ENCODE results near the gene SLC7A6.

Gene SLC7A6

GRCh38 chr16:68253721-68254120 is 10.6 kb upstream of the SLC7A6 start:
- FAIRE-seq: no peak

GRCh38 chr16:68255712-68256111 is 8.6 kb upstream of the SLC7A6 start:
- no peak for DNase-seq (ENCODE audit: low spot score)
- no peak for FAIRE-seq

More at GRCh38 chr16:68253721-68254120, 10.6 kb upstream of the SLC7A6 start:
- DNase-seq (ENCODE audit: low spot score): no peak

- DNase-seq (ENCODE audit: low spot score) (no peak), FAIRE-seq (no peak)
Measured at GRCh38 chr16:68257251-68257905, 6.9 kb upstream of the SLC7A6 start.

- no peak for FAIRE-seq
- DNase-seq (ENCODE audit: low spot score): no peak
Measured at GRCh38 chr16:68257906-68258800, 6.2 kb upstream of the SLC7A6 start.

GRCh38 chr16:68259007-68259825 is 5.1 kb upstream of the SLC7A6 start:
- DNase-seq (ENCODE audit: low spot score): no peak

GRCh38 chr16:68263559-68264127 is 683 bp upstream of the SLC7A6 start:
- no peak for FAIRE-seq
- no peak for DNase-seq (ENCODE audit: low spot score)

More at GRCh38 chr16:68259007-68259825, 5.1 kb upstream of the SLC7A6 start:
- FAIRE-seq: no peak

- DNase-seq (ENCODE audit: low spot score) (peak; percentile 68), FAIRE-seq (no peak)
Measured at GRCh38 chr16:68265078-68265920, 973 bp downstream of the SLC7A6 start.

- DNase-seq (ENCODE audit: low spot score) (no peak), FAIRE-seq (no peak)
Measured at GRCh38 chr16:68267612-68268405, 3.5 kb downstream of the SLC7A6 start.

GRCh38 chr16:68269793-68270192 is 5.5 kb downstream of the SLC7A6 start:
- FAIRE-seq: no peak

GRCh38 chr16:68270353-68270752 is 6.0 kb downstream of the SLC7A6 start:
- DNase-seq (ENCODE audit: low spot score) (no peak), FAIRE-seq (no peak)

More at GRCh38 chr16:68269793-68270192, 5.5 kb downstream of the SLC7A6 start:
- DNase-seq (ENCODE audit: low spot score): no peak

- DNase-seq (ENCODE audit: low spot score): no peak
- no peak for FAIRE-seq
Measured at GRCh38 chr16:68272507-68273209, 8.3 kb downstream of the SLC7A6 start.

GRCh38 chr16:68273459-68273858 is 9.1 kb downstream of the SLC7A6 start:
- FAIRE-seq: no peak
- DNase-seq (ENCODE audit: low spot score): no peak

GRCh38 chr16:68273896-68274295 is 9.6 kb downstream of the SLC7A6 start:
- FAIRE-seq (no peak), DNase-seq (ENCODE audit: low spot score) (no peak)

- FAIRE-seq: no peak
- DNase-seq (ENCODE audit: low spot score): no peak
Measured at GRCh38 chr16:68274441-68274840, 10.1 kb downstream of the SLC7A6 start.

GRCh38 chr16:68275611-68276191 is 11.4 kb downstream of the SLC7A6 start:
- DNase-seq (ENCODE audit: low spot score) (no peak), FAIRE-seq (no peak)

GRCh38 chr16:68276223-68276622 is 11.9 kb downstream of the SLC7A6 start:
- FAIRE-seq: no peak
- no peak for DNase-seq (ENCODE audit: low spot score)

- DNase-seq (ENCODE audit: low spot score) (no peak), FAIRE-seq (no peak)
Measured at GRCh38 chr16:68279726-68280558, 15.6 kb downstream of the SLC7A6 start.

Data from urothelium cell line (cell line).